Fibroblast of skin of abdomen (primary cell): ENCODE data around the gene ACOXL.
A peak's percentile ranks its signal among the peaks of the same experiment; 100 is the strongest.
"Not testable (repeated sequence)": the region's sequence is repeated elsewhere in the genome, so short reads cannot be mapped to it uniquely, and the experiment has no call there.

Experiments
- DNase-seq: peaks from one replicate; pipeline ENCODE4 v3.0.0-alpha.2; 2013

ACOXL gene

GRCh38 chr2:111068435-111069058 is 336.2 kb downstream of the ACOXL start:
- no peak for DNase-seq

- DNase-seq, result no peak
Measured at GRCh38 chr2:111069722-111070121, 337.3 kb downstream of the ACOXL start.

GRCh38 chr2:111071600-111072171 is 339.3 kb downstream of the ACOXL start:
- peak; percentile 42 for DNase-seq

GRCh38 chr2:111072220-111072871 is 340.0 kb downstream of the ACOXL start:
- DNase-seq, result peak; percentile 79

GRCh38 chr2:111082659-111083058 is 350.3 kb downstream of the ACOXL start:
- not testable (repeated sequence) for DNase-seq

GRCh38 chr2:111091811-111092211 is 359.4 kb downstream of the ACOXL start:
- DNase-seq, result no peak

- DNase-seq, result no peak
Measured at GRCh38 chr2:111094691-111095090, 362.3 kb downstream of the ACOXL start.

GRCh38 chr2:111095434-111095833 is 363.1 kb downstream of the ACOXL start:
- no peak for DNase-seq

GRCh38 chr2:111099402-111099801 is 367.0 kb downstream of the ACOXL start:
- no peak for DNase-seq

GRCh38 chr2:111100087-111100764 is 367.9 kb downstream of the ACOXL start:
- no peak for DNase-seq

GRCh38 chr2:111100765-111101162 is 368.4 kb downstream of the ACOXL start:
- no peak for DNase-seq

GRCh38 chr2:111101592-111101991 is 369.2 kb downstream of the ACOXL start:
- DNase-seq, result no peak

- no peak for DNase-seq
Measured at GRCh38 chr2:111102216-111102615, 369.8 kb downstream of the ACOXL start.

- no peak for DNase-seq
Measured at GRCh38 chr2:111105926-111106325, 373.6 kb downstream of the ACOXL start.

- no peak for DNase-seq
Measured at GRCh38 chr2:111106706-111107105, 374.3 kb downstream of the ACOXL start.

- DNase-seq, result no peak
Measured at GRCh38 chr2:111108745-111109271, 376.4 kb downstream of the ACOXL start.

- no peak for DNase-seq
Measured at GRCh38 chr2:111111101-111111755, 378.9 kb downstream of the ACOXL start.

GRCh38 chr2:111113838-111114237 is 381.5 kb downstream of the ACOXL start:
- no peak for DNase-seq

- no peak for DNase-seq
Measured at GRCh38 chr2:111116011-111116746, 383.8 kb downstream of the ACOXL start.

- DNase-seq, result peak; percentile 71
Measured at GRCh38 chr2:111116843-111117597, 384.6 kb downstream of the ACOXL start.
